Right cardiac atrium (tissue), 5 donors: ENCODE measurements around the gene PTPRS. TPM values are rescaled to one million over a fixed set of nuclear protein-coding genes. Genes with fewer than 3 reads are reported as not detected.

Experiments used
- ATAC-seq, 2 donors: fragments of 200-7000 bp; cut with Tn5 transposase; one replicate each; pipeline versions ENCODE4 v1.8.0 to v1.9.1; 2020; ENCODE audit warnings: moderate library complexity in 2 of 2, mild to moderate bottlenecking in 1 of 2
- DNase-seq, 3 donors: peaks; one replicate each; pipeline ENCODE4 v3.0.0-alpha.2; 2020
- H3K27ac ChIP-seq: one replicate; pipeline ENCODE4 v1.5.1; 2013; ENCODE audit warnings: mild to moderate bottlenecking, low read length, control low read depth, moderate library complexity
- H3K27me3 ChIP-seq: one replicate; pipeline ENCODE4 v1.6.1; 2013; ENCODE audit not compliant: control insufficient read depth, insufficient read depth
- H3K4me1 ChIP-seq: one replicate; pipeline ENCODE4 v1.6.1; 2013; ENCODE audit warnings: low read length; ENCODE audit not compliant: control insufficient read depth, insufficient read depth
- H3K4me3 ChIP-seq: one replicate; pipeline ENCODE4 v1.5.1; 2013; ENCODE audit warnings: low read length, control low read depth
- H3K9me3 ChIP-seq: one replicate; pipeline ENCODE4 v1.6.1; 2013; ENCODE audit warnings: low read length; ENCODE audit not compliant: control insufficient read depth
- WGBS: extraction: QIAGEN DNeasy Blood & Tissue Kit; methylation state at CpG from one replicate; pipeline ENCODE4 v1.1.7; 2013; 5-methylcytosine and 5-hydroxymethylcytosine counted together
- intact Hi-C, 4 donors: fragments of 100-400 bp; cut with DNase I; formaldehyde crosslinking; loops; one replicate each; pipeline versions ENCODE4 v1.11.0 to v1.14.0; 2022 to 2023
- polyA plus RNA-seq: library from polyadenylated mRNA; stranded (reverse); fragments of 200-250 nt; gene quantifications from one replicate; pipeline ENCODE4 v1.2.3, GENCODE V29; 2013
- total RNA-seq, 4 donors: library from RNA; stranded (reverse); fragmentation: NEBNext Ultra II Directional; extraction: Animal tissue kit (Norgen Biotek cat#: 25700); gene quantifications; one replicate each; pipeline ENCODE4 v1.2.1, GENCODE V29; 2021
- donor health status: healthy with polysubstance abuse.
- donor health status: DM: no; HTN: yes; CAD: no.
- donor health status: DM: no; HTN: no; CAD: no.
- donor health status: DM: no; HTN: yes; CAD: no; lungs with severe emphysema.
- donor health status: DM: yes; HTN: yes; CAD: no.

PTPRS gene
- total and polyA plus RNA-seq, 5 donors = 31.9 to 153 (median 125) TPM

DNA sequence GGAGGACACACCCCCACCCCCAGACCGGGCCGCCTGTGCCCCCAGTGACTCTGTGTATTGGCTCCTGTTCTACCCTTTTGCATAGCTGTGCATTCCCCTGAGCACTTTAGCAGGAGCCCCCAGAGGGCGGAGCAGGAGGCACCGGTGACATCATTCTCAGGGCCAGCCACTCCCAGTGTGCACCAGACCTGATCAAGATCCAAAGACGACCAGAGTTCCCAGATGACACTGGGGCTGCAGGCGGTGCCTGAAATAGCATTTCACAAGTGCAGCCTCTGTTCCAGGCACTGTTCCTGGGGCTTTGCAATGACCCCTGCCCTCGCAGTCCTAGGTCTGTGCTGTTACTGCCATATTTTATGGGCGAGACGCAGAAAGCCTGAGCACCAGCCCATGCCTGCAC, 14.5 kb upstream of the PTPRS start:
- peak in 1 of 2 donors; percentile 33 for ATAC-seq
- Histone ChIP-seq H3K4me3 (no peak overlapping the region), H3K4me1 (no peaks in the 10 kb centered on the region), H3K9me3 (no peaks in the 10 kb centered on the region), H3K27ac (no peak overlapping the region), H3K27me3 (no peaks in the 10 kb centered on the region)
- DNase-seq = no peak
- intact Hi-C loops = no loop called here
- WGBS = 62% methylated on average over 9 of the region's 9 CpGs

DNA sequence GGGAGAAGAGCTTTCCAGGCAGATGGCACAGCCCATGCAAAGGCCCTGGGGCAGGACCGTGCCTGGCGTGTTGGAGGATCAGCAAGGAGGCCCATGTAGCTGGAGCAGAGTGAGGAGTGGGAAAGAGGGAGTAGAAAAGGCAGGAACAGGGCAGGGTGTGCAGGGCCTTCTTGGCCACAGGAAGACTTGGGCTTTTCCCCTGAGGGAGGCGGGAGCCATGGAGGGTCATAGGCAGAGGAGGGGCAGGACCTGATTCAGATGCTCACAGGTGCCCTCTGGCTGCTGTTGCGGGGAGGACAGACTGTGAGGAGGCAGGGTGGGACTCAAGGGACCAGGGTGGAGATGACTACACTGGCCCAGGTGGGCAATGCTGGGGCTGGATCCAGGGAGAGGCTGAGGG, 13.8 kb upstream of the PTPRS start:
- intact Hi-C loops = no loop called here
- WGBS = 86% methylated on average over 4 of the region's 4 CpGs
- Histone ChIP-seq H3K27me3 (no peaks in the 10 kb centered on the region), H3K4me3 (no peak overlapping the region), H3K4me1 (no peaks in the 10 kb centered on the region), H3K9me3 (no peaks in the 10 kb centered on the region), H3K27ac (no peak overlapping the region)
- ATAC-seq (peak; percentile 14 to 22), DNase-seq (no peak)

DNA sequence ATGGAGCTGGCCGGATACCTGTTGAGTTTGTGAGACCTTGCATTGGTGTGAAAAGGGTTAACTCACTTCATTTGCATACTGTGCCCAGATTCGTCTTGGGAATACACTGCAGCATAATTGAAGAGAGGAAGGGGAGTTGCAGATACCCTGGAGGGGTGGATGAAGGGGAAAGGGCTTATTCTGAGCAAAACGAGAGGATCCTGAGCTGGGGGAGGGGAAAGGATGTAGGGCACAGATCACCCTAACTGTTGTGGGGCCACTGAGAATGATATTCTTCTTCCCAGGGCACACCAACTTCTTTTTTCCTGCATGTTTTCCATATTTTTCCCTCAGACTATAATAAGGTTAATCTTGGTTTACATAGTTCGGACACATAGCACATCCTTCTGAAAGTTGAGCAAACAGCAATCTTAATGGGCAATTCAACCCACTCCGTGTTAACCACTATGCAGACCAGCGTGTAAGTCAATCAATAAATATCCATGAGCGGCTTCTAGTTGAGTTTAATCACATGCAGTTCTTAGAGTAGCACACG, 11.7 kb upstream of the PTPRS start:
- DNase-seq (no peak), ATAC-seq (no peak)
- intact Hi-C loops = no loop called here
- no peaks in the 10 kb centered on the region for H3K9me3 ChIP-seq
- no peaks in the 10 kb centered on the region for H3K27me3 ChIP-seq
- H3K27ac ChIP-seq = no peak overlapping the region
- H3K4me1 ChIP-seq = no peaks in the 10 kb centered on the region
- H3K4me3 ChIP-seq = no peak overlapping the region
- 36% methylated on average over 8 of the region's 8 CpGs for WGBS

DNA sequence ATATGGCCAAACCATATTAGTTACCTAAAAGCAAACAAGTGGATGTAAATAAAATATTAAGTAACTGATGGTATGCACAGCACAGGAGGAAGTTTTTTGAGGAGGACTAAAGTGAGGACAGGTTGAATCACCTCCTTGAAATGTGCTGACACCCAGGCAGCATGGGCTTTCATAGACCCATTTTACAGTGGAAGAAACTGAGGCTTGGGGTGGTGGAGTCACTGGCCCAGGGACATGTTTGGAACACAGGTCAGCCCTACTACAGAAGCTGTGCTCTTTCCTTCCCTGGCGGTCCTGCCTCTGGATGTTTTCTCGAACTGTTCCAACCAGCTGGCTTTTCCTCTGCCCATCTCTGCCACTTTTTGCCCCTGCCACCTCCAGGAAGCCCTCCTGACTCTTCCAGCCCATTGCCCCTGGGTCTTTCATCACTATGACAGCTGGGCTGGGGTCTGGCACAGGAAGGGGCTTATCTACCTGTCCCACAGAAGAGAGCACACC, 11.2 kb upstream of the PTPRS start:
- WGBS = 54% methylated on average over 2 of the region's 2 CpGs
- no peak overlapping the region for H3K4me3 ChIP-seq
- intact Hi-C loops = no loop called here
- H3K4me1 ChIP-seq = no peaks in the 10 kb centered on the region
- no peaks in the 10 kb centered on the region for H3K9me3 ChIP-seq
- no peaks in the 10 kb centered on the region for H3K27me3 ChIP-seq
- DNase-seq (no peak), ATAC-seq (no peak)
- no peak overlapping the region for H3K27ac ChIP-seq

DNA sequence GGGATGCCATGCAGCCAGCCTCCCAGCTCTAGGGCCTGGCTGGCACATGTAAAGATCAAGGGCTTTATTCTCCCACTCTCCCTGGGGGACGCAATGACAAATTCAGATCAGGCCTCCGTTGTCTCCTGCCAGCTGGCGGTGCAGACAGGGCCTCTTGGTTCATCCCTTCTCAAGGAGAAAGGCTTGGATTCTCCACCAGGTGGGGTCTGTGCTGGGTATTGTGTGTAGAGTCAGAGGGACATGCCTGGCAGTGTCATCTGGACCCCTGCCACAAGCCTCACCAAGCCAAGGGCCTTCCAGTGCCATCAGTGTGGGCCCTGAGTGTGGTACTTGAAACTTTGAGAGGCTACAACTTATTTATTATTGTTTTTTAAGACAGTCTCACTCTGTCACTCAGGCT, 8.4 kb upstream of the PTPRS start:
- Histone ChIP-seq H3K27me3 (no peaks in the 10 kb centered on the region), H3K4me3 (no peak overlapping the region), H3K9me3 (no peaks in the 10 kb centered on the region), H3K4me1 (no peaks in the 10 kb centered on the region), H3K27ac (no peak overlapping the region)
- ATAC-seq = no peak
- intact Hi-C loops = no loop called here
- no peak for DNase-seq
- WGBS = 54% methylated on average over 3 of the region's 3 CpGs

DNA sequence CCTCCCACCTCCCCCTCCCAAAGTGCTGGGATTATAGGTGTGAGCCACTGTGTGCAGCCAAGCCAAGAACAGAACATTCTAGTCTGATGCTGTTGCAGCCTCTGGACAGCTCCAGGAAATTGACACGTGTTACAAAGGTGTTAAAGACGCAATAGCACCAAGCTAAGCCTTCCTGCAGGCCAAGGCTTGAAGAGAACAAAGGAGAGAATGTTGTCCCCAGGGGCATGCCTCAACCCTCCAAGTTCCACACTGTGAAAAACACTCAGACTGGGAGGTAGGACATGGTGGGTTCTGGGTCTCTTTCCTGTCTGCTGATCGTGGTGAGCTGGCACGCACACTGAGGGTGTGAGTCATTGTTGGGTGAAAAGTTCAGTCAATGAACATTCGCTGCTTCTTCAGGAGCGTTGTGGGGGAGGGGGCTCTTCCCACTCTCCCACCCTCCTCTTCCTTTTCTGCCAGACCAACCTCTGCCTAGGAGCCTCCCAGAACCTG, 5.3 kb upstream of the PTPRS start:
- intact Hi-C loops = no loop called here
- no peaks in the 10 kb centered on the region for H3K9me3 ChIP-seq
- no peak overlapping the region for H3K4me3 ChIP-seq
- 23% methylated on average over 6 of the region's 6 CpGs for WGBS
- no peaks in the 10 kb centered on the region for H3K4me1 ChIP-seq
- DNase-seq = no peak
- peak; percentile 47 to 67 for ATAC-seq
- H3K27me3 ChIP-seq = no peaks in the 10 kb centered on the region
- no peak overlapping the region for H3K27ac ChIP-seq

DNA sequence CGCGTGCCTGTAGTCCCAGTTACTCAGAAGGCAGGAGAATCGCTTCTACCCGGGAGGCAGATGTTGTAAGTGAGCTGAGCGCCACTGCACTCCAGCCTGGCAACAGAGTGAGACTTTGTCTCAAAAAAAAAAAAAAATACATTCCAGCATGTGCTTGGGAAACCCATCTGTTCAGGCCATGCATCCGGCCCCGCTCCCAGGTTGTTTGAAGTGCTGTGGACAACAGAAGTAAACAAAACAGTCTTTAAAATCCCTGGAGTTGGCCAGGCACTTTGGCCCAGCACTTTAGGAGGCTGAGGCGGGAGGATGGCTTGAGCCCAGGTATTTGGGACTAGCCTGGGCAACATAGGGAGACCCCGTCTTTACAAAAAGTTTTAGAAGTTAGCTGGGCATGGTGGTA, 3.2 kb upstream of the PTPRS start:
- Histone ChIP-seq H3K9me3 (no peaks in the 10 kb centered on the region), H3K27ac (no peak overlapping the region), H3K4me3 (no peak overlapping the region), H3K27me3 (no peaks in the 10 kb centered on the region), H3K4me1 (no peaks in the 10 kb centered on the region)
- ATAC-seq (no peak), DNase-seq (no peak)
- 60% methylated on average over 9 of the region's 9 CpGs for WGBS
- intact Hi-C loops = no loop called here

DNA sequence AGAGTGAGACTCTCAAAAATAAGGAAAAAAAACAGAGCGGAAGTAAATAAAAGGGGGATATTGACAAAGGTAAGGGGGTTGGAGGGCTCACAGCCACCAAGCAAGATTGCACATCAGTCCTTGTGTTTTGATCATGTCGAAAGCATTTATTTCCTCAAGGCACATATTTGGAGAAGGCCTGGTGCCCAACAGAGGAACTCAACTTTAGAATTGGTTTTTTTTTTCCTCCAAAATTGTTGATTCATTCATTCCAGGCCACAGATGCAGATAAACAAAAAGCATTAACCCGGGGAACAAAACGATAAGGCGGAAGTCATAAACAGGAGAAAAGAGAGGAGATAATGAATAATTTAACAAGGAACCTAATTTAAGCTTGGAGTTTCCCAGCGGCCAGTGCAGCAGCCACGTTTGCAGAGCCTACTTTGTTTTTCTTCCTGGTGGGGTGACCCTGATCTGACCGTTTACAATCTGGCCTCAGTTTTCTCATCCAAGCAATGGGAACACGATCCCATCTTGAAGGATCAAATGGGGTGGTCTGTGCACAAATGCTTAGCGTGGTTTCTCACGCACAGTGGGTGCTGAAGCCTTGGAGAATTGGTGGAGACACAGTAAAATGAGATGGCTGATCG, 2.1 kb upstream of the PTPRS start:
- H3K4me1 ChIP-seq = no peaks in the 10 kb centered on the region
- H3K9me3 ChIP-seq = no peaks in the 10 kb centered on the region
- no peak overlapping the region for H3K27ac ChIP-seq
- DNase-seq (no peak), ATAC-seq (no peak)
- 62% methylated on average over 12 of the region's 12 CpGs for WGBS
- intact Hi-C loops = no loop called here
- no peak overlapping the region for H3K4me3 ChIP-seq
- no peaks in the 10 kb centered on the region for H3K27me3 ChIP-seq

DNA sequence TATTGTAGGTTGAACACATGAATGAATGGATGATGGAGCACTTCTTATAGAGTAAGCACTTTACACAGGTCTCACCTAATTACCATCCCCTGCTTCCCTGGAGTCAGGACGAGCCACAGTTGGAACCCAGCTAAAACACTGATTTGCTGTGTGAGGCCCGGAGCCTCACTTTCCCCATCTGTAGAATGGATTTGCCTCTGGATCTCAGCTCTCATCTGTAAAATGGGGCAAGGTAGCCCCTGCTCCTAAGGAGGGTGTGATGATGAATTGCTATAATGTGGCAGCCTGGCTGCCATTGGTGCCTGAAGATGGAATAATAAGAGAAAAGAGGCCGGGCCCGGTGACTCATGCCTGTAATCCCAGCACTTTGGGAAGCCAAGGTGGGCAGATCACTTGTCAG, 1.4 kb upstream of the PTPRS start:
- intact Hi-C loops = no loop called here
- H3K27me3 ChIP-seq = no peaks in the 10 kb centered on the region
- whole genome bisulfite sequencing = 63% methylated on average over 4 of the region's 4 CpGs
- no peaks in the 10 kb centered on the region for H3K4me1 ChIP-seq
- no peak overlapping the region for H3K4me3 ChIP-seq
- DNase-seq (no peak), ATAC-seq (no peak)
- no peaks in the 10 kb centered on the region for H3K9me3 ChIP-seq
- no peak overlapping the region for H3K27ac ChIP-seq

DNA sequence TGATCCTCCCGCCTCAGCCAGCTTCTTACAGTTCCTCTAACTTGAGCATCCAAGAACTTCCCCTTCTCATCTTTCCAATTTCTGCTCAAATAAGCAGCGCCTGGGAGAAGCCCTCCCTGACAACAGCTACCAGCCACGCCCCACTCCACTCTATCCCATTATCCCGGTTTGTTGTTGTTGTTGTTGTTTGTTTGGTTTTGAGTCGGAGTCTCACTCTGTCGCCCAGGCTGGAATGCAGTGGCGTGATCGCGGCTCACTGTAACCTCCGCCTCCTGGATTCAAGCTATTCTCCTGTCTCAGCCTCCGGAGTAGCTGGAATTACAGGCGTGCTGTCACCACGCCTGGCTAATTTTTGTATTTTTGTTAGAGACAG, 822 bp upstream of the PTPRS start:
- DNase-seq (no peak), ATAC-seq (no peak)
- Histone ChIP-seq H3K9me3 (no peaks in the 10 kb centered on the region), H3K4me3 (no peak overlapping the region), H3K27me3 (no peaks in the 10 kb centered on the region), H3K27ac (no peak overlapping the region), H3K4me1 (no peaks in the 10 kb centered on the region)
- intact Hi-C loops = no loop called here
- WGBS = 84% methylated on average over 13 of the region's 13 CpGs

DNA sequence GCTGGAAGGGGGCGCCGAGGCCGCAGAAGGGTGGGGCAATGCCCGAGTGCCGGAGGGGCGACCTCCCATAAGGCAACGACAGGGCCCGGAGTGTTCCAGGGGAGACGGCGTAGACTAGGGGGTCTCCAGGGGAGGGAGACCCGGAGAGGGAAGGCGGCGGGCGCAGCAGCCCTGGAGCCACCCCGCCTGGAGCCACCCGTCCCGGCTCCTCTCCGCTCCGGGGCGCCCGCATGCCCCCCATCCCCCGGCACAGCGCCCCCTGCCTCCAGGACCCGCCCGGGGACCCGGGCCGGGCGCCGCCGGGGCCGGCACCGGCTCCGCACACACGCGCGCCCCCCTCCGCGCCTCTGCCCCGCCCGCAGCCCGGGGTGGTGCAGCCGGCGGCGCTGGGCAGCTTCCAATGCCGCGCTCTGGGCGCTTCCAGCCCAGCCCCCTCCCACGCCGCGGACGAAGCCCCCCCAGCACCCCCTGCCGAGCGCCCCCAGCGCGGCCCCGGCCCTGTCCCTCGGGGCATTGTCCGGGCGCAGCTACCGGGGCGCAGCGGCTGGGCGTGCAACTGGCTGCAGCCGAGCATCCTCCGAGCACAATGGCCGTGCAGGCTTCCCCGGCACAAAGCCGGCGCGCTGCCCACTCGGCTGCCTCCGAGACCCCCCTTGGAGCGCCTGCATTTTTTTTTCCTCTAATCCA, 519 bp downstream of the PTPRS start:
- under 1% methylated on average over 73 of the region's 73 CpGs for WGBS
- H3K4me3 ChIP-seq = peak overlapping the region; percentile 86
- no peaks in the 10 kb centered on the region for H3K9me3 ChIP-seq
- H3K27me3 ChIP-seq = no peaks in the 10 kb centered on the region
- no peak overlapping the region for H3K27ac ChIP-seq
- no peaks in the 10 kb centered on the region for H3K4me1 ChIP-seq
- intact Hi-C loops = no loop called here
- peak; percentile 32 to 80 (median 76) for DNase-seq
- peak; percentile 39 to 59 for ATAC-seq
